ENCODE results near the gene FAM131A. TPM values are rescaled to one million over a fixed set of nuclear protein-coding genes. Genes with fewer than 3 reads are reported as not detected.

Gene FAM131A
- polyA plus RNA-seq, 1 donor from 2014 or later: 141 TPM

DNA sequence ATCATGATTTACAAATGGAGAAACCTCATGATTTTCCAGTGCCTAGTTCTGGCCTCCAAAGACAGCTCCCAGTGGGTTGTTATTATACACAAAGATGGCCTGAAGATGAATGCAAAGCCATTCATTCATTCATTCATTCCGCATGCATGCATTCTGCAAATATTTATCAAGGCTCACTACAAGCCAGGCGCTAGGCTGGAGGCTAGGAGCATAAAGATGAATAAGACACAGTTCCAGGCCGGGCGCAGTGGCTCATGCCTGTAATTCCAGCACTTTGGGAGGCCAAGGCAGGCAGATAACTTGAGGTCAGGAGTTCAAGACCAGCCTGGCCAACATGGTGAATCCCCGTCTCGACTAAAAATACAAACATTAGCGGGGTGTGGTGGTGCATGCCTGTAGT is 40.8 kb upstream of the FAM131A start:
- Histone ChIP-seq H2AFZ (ENCODE audit: low read depth, low read length) (no peak overlapping the region), H4K20me1 (ENCODE audit: insufficient read depth) (no peaks in the 10 kb centered on the region), H3K27ac (ENCODE audit: low read length) (no peak overlapping the region), H3K9ac (ENCODE audit: low read length) (no peak overlapping the region), H3K4me2 (ENCODE audit: low read length) (no peak overlapping the region), H3K4me3 (ENCODE audit: low read length) (no peak overlapping the region), H3F3A (ENCODE audit: insufficient read depth, low read length, poor library complexity, severe bottlenecking) (no peaks in the 10 kb centered on the region), H3K79me2 (replicated peaks; ENCODE audit: insufficient read depth, low read length) (peaks cover 21% of the 10 kb centered on the region), H3K9me3 (ENCODE audit: low read length) (no peaks in the 10 kb centered on the region), H3K36me3 (ENCODE audit: insufficient read depth, low read length) (no peaks in the 10 kb centered on the region), H3K27me3 (ENCODE audit: insufficient read depth, low read depth, low read length) (no peaks in the 10 kb centered on the region), H3K9me2 (ENCODE audit: insufficient read depth, low read length) (no peaks in the 10 kb centered on the region)
- TF ChIP-seq EZH2 (IDR thresholded peaks at IDR 0.05; ENCODE audit: borderline replicate concordance, insufficient read depth, low read length, poor library complexity, severe bottlenecking): no peak
- no peak for TF ChIP-seq POLR2AphosphoS5 (IDR thresholded peaks at IDR 0.05)
- TF ChIP-seq, protein P1, sequence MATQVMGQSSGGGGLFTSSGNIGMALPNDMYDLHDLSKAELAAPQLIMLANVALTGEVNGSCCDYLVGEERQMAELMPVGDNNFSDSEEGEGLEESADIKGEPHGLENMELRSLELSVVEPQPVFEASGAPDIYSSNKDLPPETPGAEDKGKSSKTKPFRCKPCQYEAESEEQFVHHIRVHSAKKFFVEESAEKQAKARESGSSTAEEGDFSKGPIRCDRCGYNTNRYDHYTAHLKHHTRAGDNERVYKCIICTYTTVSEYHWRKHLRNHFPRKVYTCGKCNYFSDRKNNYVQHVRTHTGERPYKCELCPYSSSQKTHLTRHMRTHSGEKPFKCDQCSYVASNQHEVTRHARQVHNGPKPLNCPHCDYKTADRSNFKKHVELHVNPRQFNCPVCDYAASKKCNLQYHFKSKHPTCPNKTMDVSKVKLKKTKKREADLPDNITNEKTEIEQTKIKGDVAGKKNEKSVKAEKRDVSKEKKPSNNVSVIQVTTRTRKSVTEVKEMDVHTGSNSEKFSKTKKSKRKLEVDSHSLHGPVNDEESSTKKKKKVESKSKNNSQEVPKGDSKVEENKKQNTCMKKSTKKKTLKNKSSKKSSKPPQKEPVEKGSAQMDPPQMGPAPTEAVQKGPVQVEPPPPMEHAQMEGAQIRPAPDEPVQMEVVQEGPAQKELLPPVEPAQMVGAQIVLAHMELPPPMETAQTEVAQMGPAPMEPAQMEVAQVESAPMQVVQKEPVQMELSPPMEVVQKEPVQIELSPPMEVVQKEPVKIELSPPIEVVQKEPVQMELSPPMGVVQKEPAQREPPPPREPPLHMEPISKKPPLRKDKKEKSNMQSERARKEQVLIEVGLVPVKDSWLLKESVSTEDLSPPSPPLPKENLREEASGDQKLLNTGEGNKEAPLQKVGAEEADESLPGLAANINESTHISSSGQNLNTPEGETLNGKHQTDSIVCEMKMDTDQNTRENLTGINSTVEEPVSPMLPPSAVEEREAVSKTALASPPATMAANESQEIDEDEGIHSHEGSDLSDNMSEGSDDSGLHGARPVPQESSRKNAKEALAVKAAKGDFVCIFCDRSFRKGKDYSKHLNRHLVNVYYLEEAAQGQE (IDR thresholded peaks at IDR 0.05; ENCODE audit: borderline replicate concordance): no peak
- TF ChIP-seq EP300 (conservative IDR thresholded peaks at IDR 0.05; ENCODE audit: poor library complexity, severe bottlenecking): no peak
- no peak for TF ChIP-seq SMC3 (conservative IDR thresholded peaks at IDR 0.05; ENCODE audit: poor library complexity)
- no peak for TF ChIP-seq TAF1 (IDR thresholded peaks at IDR 0.05; ENCODE audit: low read depth)
- no peak for TF ChIP-seq CTCF (IDR thresholded peaks at IDR 0.05; ENCODE audit: poor library complexity, severe bottlenecking)
- no peak for TF ChIP-seq MXI1 (conservative IDR thresholded peaks at IDR 0.05; ENCODE audit: poor library complexity, severe bottlenecking)
- no peak for TF ChIP-seq RAD21 (conservative IDR thresholded peaks at IDR 0.05)

DNA sequence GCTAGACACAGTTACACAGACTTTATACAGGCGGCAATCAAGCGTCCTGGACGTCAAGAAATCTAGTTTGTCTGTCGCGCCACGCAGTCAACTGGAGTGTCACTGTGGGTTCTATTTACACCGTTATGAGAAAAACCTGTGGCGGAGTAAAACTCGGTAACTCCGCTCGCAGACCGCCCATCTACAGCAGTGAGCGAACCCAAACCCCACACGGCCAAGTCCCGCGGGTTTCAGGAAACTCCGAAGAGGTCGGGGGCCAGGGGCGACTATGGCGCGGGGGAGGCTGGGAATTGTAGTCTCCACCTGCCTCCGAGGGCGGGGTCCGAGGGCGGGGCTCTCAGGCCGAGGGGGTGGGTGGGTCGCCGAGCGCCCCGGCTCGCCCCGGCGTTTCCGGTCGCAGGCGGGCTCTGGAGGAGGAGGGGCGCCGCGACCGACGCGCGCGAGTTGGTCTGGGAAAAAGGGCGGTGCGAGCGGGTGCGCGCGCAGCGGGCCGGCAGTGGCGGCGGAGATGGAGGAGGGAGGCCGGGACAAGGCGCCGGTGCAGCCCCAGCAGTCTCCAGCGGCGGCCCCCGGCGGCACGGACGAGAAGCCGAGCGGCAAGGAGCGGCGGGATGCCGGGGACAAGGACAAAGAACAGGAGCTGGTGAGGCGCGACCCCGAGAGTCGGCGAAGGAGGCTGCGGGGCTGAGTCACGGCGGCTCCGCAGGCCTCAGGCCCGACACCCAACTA is 38.5 kb upstream of the FAM131A start, which contains the start of gene PSMD2:
PSMD2 (plus strand) TSS at position 483 of the 729 bp plus-strand sequence; CDS start at position 509, 26 bp downstream.
- Histone ChIP-seq H3K9me2 (ENCODE audit: insufficient read depth, low read length) (no peaks in the 10 kb centered on the region), H3K9ac (ENCODE audit: low read length) (peak within 1 kb of the TSS; percentile 92), H3K79me2 (replicated peaks; ENCODE audit: insufficient read depth, low read length) (peaks cover 21% of the 10 kb centered on the region), H3K36me3 (ENCODE audit: insufficient read depth, low read length) (no peaks in the 10 kb centered on the region), H3K9me3 (ENCODE audit: low read length) (no peaks in the 10 kb centered on the region), H3K4me2 (ENCODE audit: low read length) (peak within 1 kb of the TSS; percentile 65), H4K20me1 (ENCODE audit: insufficient read depth) (no peaks in the 10 kb centered on the region), H3K27me3 (ENCODE audit: insufficient read depth, low read depth, low read length) (no peaks in the 10 kb centered on the region), H2AFZ (ENCODE audit: low read depth, low read length) (peak within 1 kb of the TSS; percentile 80), H3F3A (ENCODE audit: insufficient read depth, low read length, poor library complexity, severe bottlenecking) (no peaks in the 10 kb centered on the region), H3K27ac (ENCODE audit: low read length) (peak within 1 kb of the TSS; percentile 84), H3K4me3 (ENCODE audit: low read length) (peak within 1 kb of the TSS; percentile 96)
- TF ChIP-seq EZH2 (IDR thresholded peaks at IDR 0.05; ENCODE audit: borderline replicate concordance, insufficient read depth, low read length, poor library complexity, severe bottlenecking) (no peak), POLR2AphosphoS5 (IDR thresholded peaks at IDR 0.05) (peak; percentile 96), EP300 (conservative IDR thresholded peaks at IDR 0.05; ENCODE audit: poor library complexity, severe bottlenecking) (peak; percentile 32), MXI1 (conservative IDR thresholded peaks at IDR 0.05; ENCODE audit: poor library complexity, severe bottlenecking) (peak; percentile 78), TAF1 (IDR thresholded peaks at IDR 0.05; ENCODE audit: low read depth) (no peak), RAD21 (conservative IDR thresholded peaks at IDR 0.05) (peak; percentile 34), SMC3 (conservative IDR thresholded peaks at IDR 0.05; ENCODE audit: poor library complexity) (peak; percentile 28), CTCF (IDR thresholded peaks at IDR 0.05; ENCODE audit: poor library complexity, severe bottlenecking) (no peak)
- TF ChIP-seq, protein P1 (IDR thresholded peaks at IDR 0.05; ENCODE audit: borderline replicate concordance): no peak

All from neural cell (in vitro differentiated cells).